NCI-H524 (cell line): Measurements from ENCODE around the gene HTD2.
"Not testable (repeated sequence)": the region's sequence is repeated elsewhere in the genome, so short reads cannot be mapped to it uniquely, and the experiment has no call there.

Source experiments
- DNase-seq, 2 experiments: peaks; one replicate each; lab custom pipeline; 2025; lab: John Stamatoyannopoulos, UW

HTD2 gene

DNA sequence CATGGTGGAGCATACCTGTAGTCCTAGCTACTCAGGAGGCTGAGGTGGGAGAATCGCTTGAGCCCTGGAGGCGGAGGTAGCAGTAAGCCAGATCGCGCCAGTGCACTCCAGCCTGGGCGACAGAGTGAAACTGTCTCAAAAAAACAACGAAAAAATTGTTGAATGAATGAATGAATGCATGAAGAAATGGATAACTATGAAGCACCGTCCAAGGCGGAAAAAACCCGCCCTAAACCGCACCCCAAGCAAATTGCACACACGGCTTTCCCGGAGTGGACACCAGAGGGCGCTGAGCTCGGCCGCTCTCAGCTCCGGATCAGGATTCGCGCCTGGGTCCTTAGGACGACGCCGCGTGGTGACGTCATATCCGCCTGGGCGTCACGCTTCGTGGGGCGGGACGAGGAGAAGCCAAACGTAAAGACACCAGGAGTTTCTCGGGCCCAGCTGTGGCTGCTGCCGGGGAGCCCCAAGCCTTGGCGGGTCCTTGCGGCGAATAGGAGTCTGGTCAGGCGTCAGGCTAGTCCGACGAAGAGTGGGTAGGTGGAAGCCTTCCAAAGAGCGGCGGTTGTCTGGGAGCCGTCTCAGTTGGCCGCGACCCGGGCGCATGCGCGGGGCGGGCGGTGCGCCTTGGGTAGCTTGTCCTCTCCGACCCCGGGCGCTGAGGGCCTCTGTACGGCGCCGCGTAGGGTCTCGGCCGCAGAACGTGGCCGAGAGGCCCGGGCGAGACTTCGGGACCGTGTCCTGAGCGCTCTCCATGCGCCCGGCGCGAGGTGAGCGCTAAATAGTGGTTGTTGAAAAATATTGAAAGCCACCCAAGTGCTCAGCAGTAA lies at the start of gene HTD2, which contains the start of gene RPP14:
Gene HTD2 (plus strand): TSS at position 639 of the 830 bp plus-strand sequence. CDS start 11,094 bp downstream, outside the sequence.
Gene RPP14 (plus strand): TSS at position 364 of the 830 bp plus-strand sequence. CDS start 4,085 bp downstream, outside the sequence.
- peak; percentile 87 to 92 for DNase-seq

DNA sequence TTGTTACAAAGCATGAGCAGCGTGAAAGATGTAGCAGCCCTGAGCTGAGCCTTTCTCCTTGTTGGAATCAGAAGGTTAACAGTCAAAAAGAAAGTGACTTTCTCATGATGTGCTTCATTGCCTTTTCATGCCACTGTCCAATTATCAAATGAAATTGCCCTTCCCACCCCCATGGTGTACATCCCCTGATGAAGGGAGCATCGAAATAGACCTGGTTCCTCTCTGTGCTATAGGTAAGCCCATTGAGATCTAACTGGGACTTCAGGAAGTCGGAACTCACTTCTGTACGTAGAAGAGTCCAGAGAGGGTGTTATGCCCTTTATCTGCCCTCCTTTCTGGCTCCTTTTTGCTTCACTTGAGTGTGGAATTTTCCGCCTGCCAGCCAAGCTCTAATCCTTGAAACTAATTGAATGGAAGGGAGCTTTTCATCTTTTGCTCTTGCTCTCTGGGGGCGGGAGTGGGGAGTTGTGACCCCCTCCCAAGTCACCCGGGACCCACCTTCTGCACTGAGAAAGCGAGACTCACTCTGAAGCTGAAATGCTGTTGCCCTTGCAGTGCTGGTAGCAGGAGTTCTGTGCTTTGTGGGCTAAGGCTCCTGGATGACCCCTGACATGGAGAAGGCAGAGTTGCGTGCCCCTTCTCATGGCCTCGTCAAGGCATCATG lies 47.8 kb upstream of the HTD2 start:
- no peak for DNase-seq

DNA sequence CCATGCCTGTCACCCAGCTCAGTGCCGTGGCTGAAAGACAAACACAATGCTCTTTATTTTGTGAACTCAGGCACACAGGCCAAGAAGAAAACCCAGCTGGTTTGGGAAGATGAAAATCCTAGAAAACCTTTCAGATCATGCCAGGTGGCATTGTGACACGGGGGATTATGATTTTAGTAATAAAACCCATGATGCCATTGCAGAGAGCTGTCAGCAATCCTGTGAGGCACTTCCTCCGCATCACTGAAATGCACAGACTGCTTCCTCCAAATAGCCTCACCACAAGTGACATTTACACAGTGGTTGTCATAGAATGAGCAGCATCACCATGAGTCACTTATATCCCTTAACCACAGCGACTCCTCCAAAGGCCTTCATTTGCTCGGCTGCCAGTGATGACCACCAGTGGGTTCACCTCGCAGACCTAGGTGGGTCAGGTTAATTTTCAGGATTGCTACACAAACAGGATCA lies 46.0 kb upstream of the HTD2 start:
- no peak for DNase-seq

DNA sequence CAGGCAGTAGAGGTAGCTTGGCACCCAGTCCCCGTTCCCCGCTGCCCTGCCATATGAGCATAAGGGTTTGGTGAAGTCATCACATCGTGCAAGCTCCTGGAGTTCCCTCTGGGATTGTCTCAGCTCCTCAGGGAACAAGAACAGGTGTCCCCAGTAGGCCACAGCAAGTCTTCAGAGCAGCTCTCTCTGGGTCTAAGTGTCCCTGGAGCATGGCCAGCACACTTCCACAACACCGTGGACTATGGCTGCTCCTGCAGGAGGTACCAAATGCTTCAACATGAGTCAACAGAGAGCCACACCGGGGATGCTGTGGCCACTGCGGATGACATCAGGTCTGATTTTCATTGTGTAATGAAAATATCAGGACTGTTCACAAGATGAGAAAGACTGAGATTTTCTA lies 45.6 kb upstream of the HTD2 start:
- DNase-seq = no peak

DNA sequence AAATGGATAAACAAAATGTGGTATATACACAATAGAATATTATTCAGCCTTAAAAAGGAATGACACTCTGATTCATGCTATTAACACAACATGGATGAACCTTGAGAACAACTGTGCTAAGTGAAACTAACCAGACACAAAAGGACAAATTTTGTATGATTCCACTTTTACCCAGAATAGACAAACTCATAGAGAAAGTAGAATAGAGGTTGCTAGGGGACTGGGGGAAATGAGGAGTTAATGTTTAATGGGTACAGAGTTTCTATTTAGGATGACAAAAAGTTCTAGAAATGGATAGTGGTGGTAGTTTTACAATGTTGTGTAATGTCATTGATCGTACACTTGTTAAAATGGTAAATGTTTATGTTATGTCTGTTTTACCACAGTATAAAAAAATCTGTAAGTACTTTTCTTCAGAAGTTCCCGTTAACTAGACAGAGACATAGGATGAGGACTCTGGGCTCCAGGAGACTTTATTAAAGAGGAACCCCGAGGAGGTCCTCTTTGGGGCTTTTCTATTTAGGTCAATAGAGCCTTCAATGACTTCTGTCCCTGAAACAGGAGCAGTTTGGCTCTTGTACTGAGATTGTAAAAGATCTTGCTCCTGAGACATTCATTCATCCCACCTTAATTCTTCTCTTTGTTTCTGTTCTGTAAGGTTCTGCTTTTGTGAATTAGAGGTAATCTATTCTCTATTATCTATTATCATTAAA lies 44.2 kb upstream of the HTD2 start:
- DNase-seq = no peak

DNA sequence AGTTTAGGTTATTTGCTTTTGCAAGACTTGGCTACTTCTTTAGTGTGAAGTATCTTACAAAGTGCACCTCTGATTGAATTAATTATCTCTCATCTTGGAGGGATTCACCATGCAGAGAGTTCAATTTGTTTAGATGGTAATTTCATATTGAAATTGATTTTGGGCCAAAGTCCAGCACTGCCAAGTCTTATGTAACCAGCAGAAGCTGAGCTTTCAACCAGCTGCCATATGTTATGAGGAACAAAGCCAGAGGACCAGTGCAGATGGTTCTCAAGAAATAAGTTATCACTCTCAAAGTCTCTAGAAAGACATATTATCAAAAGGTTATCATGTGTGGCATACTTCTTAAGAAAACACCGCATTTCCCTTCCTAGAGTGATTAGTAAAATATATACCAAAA lies 39.7 kb upstream of the HTD2 start:
- DNase-seq = peak in 1 of 2 experiments; percentile 43

DNA sequence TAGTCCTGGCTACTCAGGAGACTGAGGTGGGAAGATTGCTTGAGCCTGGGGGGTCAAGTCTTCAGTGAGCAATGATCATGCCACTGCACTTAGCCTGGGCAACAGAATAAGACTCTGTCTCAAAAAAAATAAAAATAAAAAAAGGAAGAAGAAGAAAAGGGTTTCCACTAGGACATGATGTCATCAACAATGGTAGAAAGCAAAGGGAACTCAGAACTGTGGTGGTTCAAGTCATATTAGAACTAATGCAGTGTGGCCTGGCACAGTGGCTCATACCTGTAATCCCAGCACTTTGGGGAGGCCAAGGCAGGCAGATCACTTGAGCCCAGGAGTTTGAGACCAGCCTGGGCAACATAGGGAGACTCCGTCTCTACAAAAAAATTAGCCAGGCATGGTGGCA lies 38.8 kb upstream of the HTD2 start:
- DNase-seq = not testable (repeated sequence)

DNA sequence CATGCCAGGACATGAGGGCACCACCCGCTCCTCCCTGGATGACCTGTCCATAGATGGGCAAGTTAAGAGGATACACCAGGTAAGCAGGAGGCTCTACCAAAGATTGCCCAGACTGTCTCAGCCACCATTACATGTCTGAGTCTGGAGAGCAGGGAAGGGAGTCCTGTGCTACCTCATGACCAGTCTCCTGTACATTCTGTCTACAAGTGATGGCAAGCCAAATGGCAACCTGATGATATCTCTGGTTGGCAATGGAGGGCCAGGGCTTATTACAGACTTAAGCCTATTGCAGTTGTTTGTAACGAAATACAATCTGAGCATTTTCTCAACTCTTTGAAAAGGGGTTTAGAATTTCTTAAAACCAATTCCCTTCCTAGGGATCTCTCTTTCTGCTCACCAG lies 37.0 kb upstream of the HTD2 start:
- DNase-seq = no peak

DNA sequence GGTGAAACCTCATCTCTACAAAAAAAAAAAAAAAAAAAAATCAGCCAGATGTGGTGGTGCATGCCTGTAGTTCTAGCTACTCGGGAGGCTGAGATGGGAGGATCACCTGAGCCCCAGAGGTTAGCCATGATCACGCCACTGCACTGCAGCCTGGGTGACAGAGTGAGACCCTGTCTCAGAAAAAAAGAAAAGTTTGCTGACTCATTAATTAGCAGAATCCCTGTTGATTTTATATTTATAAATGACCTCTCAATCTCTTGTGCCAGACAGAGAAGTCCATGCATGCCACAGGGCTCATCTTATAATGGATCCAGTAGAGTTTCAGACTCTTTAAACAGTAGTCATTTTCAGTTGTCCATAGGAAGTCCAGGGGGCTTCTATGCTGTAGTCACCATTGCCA lies 35.8 kb upstream of the HTD2 start:
- no peak for DNase-seq

DNA sequence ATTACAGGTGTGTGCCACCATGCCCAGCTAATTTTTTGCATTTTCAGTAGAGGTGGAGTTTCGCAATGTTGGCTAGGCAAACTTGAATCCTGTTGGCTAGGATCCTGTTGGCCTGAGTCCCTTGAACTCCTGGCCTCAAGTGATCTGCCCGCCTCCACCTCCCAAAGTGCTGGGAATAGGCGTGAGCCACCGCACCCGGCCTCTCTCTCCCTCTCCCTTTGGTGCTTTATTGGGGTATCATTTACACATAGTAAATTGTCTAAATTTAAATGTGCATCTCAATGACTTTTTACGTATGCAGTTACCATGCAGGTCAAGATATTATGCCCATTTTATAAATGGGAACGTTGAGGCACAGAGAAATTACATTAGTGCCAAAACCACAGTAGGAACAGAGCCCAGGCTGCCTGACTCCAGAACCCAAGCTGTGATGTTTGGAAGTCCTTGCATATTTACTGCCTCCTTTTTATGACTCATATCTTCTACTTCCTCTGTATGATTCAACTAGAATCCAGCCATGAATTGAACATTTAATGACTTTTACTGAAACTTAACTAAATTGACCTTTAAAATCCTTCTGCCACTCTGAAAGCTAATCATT lies 34.3 kb upstream of the HTD2 start:
- no peak for DNase-seq

DNA sequence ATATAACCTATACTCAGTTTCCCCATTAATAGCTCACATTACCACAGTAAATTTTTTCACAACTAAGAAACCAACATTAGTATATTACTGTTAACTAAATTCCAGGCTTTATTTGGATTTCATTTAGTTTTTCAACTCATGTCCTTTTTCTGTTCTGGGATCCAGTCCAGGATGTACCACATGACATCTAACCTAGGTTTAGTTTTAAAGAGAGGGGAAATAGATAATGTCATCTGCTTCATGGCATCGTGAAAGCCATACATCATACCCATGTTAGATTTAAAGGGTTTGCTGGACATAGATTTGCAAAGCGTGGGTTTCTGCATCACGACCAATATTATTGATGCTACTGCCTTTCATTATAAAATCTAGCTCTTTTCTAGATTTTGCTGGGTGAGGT lies 33.4 kb upstream of the HTD2 start:
- DNase-seq = no peak

DNA sequence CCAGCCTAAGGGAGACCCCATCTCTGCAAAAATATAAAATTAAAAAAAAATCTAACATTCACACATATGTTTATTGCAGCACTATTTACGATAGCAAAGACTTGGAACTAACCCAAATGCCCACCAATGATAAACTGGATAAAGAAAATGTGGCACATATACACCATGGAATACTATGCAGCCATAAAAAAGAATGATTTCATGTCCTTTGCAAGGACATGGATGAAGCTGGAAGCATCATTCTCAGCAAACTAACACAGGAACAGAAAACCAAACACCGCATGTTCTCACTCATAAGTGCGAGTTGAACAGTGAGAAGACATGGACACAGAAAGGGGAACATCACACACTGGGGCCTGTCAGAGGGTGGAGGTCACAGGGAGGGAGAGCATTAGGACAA lies 33.0 kb upstream of the HTD2 start:
- DNase-seq = not testable (repeated sequence)

DNA sequence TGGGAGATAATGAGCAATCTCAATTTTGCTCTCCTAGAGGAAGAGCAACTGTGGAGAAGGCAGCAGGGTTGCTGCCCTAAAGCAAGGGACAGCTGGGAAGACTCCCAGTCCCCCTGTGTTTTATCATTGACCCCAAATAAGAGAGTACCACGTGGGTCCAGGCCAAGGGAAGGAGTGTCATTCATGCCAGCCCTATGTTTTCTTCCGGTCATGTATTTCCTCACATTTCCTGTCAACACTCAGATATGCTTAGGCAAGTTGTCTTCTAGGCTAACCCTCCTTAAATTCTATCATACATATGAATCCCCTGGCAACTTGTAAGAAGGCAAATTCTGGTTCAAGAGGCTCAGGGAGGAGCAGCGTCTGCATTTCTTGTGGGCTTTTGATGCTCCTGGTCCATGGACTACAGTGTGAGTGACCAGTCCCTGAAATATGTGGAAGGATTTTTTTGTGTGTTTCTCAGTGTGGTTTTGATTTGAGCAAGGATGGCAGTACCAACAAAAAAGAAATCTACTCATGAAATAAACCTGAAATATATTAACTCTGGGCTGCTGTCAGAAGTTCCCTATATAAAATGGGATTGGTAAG lies 32.2 kb upstream of the HTD2 start:
- no peak for DNase-seq

DNA sequence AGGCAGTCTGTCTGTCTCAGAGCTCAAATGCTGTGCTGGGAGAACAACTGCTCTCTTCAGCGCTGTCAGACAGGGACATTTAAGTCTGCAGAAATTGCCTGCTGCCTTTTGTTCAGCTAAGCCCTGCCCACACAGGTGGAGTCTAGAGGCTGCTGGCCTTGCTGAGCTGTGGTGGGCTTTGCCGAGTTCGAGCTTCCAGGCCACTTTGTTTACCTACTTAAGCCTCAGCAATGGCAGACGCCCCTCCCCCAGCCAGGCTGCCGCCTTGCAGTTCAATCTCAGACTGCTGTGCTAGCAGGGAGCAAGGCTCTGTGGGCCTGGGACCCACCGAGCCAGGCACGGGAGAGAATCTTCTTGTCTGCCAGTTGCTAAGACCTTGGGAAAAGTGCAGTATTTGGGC lies 25.3 kb upstream of the HTD2 start:
- no peak for DNase-seq

DNA sequence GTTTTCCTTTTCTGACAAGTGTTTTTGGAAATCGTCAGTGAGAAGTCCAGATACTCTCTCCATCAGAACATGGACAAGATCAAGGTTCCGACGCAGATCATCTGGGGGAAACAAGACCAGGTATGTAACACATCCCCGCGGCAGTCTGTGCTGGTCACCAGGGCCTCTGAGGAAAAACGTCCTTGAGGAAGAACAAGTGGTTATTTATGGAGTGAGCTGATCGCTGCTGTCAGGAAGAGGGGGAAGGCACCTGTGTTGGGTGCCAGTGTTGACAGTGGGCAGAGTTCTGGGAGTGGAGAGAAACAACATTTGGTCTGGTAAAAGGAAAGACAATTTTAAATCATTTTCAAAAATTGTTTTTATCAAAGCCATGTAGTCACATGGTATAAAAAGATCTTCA lies 21.0 kb upstream of the HTD2 start:
- DNase-seq = no peak

DNA sequence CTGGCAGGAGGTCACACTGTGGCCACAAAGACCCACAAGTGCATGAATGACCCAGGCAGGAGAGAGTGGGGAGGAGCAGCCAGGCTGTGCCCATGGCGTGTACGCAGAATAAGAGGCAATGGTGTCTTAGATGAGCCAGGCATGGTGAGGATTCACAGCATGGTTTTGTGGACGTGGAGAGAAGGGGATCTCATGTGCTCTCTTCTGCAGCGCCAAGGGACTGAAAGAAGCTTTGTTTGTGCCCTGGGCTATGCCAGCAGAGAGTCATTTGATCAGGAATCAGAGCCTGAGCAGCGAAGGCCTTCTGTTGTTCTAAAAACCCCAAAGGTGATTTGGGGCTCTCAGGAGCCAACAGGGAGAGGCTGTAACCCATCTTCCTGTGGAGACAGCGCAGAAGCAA lies 19.0 kb upstream of the HTD2 start:
- no peak for DNase-seq

DNA sequence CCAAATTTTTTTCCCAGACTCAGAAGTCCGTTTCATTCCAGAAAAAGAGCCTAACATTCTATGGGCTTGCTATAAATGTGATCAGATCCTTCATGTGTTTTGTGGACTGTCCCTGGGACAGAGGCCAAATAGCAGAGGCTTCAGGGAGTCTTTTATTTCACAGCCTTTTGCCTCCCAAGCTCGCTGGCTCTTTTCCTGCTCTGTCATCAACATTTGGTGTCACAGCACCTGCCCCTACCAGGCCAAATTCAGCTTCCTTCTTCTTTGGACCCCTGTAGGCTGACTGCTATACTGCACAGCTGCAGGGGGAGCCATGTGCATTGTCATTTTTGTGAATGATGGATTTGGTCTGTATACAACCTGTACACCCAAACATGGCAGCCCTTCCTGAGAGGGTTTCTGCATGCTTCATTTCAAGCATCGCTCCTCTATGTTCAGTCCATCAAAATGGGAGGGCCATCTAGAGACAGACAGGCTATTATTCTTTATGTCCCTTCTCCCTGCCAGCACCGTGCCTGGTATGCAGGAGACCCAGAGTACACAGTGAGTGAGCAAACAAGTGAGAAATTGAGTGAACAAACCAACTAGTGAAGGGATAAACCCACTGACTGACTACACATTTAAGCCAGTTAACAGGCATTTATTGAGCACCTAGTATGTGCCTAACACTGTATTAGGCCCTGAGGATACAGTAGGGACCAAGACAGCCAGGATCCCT lies 18.1 kb upstream of the HTD2 start:
- no peak for DNase-seq

DNA sequence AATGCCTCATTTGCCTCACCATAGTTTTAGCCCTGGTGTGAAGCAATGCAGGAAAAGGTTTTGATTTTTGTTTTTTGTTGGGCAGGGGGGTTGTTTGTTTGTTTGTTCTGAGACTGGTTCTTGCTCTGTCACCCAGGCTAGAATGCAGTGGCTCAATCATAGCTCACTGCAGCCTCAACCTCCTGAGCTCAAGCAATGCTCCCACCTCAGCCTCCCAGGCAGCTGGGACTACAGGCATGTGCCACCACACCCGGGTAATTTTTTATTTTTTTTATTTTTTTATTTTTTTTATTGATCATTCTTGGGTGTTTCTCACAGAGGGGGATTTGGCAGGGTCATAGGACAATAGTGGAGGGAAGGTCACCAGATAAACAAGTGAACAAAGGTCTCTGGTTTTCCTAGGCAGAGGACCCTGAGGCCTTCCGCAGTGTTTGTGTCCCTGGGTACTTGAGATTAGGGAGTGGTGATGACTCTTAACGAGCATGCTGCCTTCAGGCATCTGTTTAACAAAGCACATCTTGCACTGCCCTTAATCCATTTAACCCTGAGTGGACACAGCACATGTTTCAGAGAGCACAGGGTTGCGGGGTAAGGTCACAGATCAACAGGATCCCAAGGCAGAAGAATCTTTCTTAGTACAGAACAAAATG lies 17.2 kb upstream of the HTD2 start:
- DNase-seq = not testable (repeated sequence)

DNA sequence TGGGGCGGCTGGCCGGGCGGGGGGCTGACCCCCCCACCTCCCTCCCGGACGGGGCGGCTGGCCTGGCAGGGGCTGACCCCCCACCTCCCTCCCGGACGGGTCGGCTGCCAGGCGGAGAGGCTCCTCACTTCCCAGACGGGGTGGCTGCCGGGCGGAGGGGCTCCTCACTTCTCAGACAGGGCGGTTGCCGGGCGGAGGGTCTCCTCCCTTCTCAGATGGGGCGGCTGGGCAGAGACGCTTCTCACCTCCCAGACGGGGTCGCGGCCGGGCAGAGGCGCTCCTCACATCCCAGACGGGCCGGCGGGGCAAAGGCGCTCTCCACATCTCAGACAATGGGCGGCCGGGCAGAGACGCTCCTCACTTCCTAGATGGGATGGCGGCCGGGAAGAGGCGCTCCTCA lies 15.9 kb upstream of the HTD2 start:
- not testable (repeated sequence) for DNase-seq

DNA sequence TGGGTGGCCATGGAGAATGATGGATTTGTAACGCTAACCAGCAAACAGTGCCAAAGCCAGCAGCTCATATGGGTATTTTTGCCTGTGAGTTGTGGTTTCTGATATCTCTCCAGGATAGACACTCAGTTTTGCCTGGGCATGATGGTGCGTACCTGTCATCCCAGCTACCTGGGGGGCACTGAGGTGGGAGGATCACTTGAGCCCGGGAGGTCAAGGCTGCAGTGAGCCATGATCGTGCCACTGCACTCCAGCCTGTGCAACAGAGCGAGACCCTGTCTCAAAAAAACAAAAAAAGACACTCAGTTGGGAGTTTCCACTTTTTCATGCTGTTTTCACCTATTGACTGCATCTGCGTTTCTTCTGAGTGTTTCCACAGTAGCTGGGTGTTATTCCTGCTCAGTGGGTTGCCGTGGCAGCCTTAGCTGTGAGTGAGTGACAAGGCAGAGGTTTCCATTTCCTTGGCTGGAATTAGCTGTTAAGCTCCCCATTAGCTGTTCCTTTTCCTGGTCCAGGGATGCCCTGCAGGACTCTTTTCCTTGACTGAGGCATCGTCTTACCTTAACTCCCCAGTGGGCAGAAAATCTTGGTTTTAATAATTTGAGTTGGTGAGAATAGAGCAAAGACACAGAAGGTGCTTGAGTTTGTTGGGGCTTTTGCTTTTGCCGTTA lies 14.5 kb upstream of the HTD2 start:
- DNase-seq = no peak
